Measurements from ENCODE around the gene ADCYAP1R1.
A peak's percentile ranks its signal among the peaks of the same experiment; 100 is the strongest.

The ADCYAP1R1 gene

GRCh38 chr7:31092606-31093005, 40.5 kb downstream of the ADCYAP1R1 start:
- no peak for DNase-seq

- DNase-seq, result no peak
Observed at GRCh38 chr7:31093282-31093681, 41.2 kb downstream of the ADCYAP1R1 start.

- DNase-seq, result no peak
Observed at GRCh38 chr7:31094271-31094670, 42.2 kb downstream of the ADCYAP1R1 start.

GRCh38 chr7:31095286-31096197, 43.4 kb downstream of the ADCYAP1R1 start:
- no peak for DNase-seq

GRCh38 chr7:31096198-31096876, 44.2 kb downstream of the ADCYAP1R1 start:
- no peak for DNase-seq

- no peak for DNase-seq
Observed at GRCh38 chr7:31096877-31097258, 44.8 kb downstream of the ADCYAP1R1 start.

- DNase-seq, result no peak
Observed at GRCh38 chr7:31098642-31099360, 46.7 kb downstream of the ADCYAP1R1 start.

- DNase-seq, result no peak
Observed at GRCh38 chr7:31099451-31100444, 47.6 kb downstream of the ADCYAP1R1 start.

- peak; percentile 34 for DNase-seq
Observed at GRCh38 chr7:31100445-31100844, 48.3 kb downstream of the ADCYAP1R1 start.

- no peak for DNase-seq
Observed at GRCh38 chr7:31100871-31101270, 48.8 kb downstream of the ADCYAP1R1 start.

- DNase-seq, result no peak
Observed at GRCh38 chr7:31101544-31101943, 49.4 kb downstream of the ADCYAP1R1 start.

GRCh38 chr7:31102151-31102972, 50.3 kb downstream of the ADCYAP1R1 start:
- DNase-seq, result no peak

- no peak for DNase-seq
Observed at GRCh38 chr7:31102973-31103850, 51.1 kb downstream of the ADCYAP1R1 start.

GRCh38 chr7:31104361-31105255, 52.5 kb downstream of the ADCYAP1R1 start:
- no peak for DNase-seq

GRCh38 chr7:31105256-31105950, 53.3 kb downstream of the ADCYAP1R1 start:
- no peak for DNase-seq

- DNase-seq, result no peak
Observed at GRCh38 chr7:31106303-31107105, 54.4 kb downstream of the ADCYAP1R1 start.
